Glutamatergic neuron (in vitro differentiated cells): ENCODE measurements around the gene PLG. TPM values are rescaled to one million over a fixed set of nuclear protein-coding genes. Genes with fewer than 3 reads are reported as not detected.

Source experiments
- DNase-seq: peaks from one replicate; pipeline ENCODE4 v3.0.0; 2022
- H3K27ac Mint-ChIP-seq: one replicate; pipeline ENCODE4 v1.8.0; 2020; ENCODE audit warnings: mild to moderate bottlenecking, mixed read lengths, inconsistent platforms; ENCODE audit not compliant: unreplicated experiment
- H3K27me3 Mint-ChIP-seq: one replicate; pipeline ENCODE4 v1.8.0; 2020; ENCODE audit warnings: mild to moderate bottlenecking, moderate library complexity, mixed read lengths, inconsistent platforms; ENCODE audit not compliant: unreplicated experiment
- H3K36me3 Mint-ChIP-seq: one replicate; pipeline ENCODE4 v1.8.0; 2020; ENCODE audit warnings: mild to moderate bottlenecking, mixed read lengths, inconsistent platforms; ENCODE audit not compliant: unreplicated experiment
- H3K4me1 Mint-ChIP-seq: one replicate; pipeline ENCODE4 v1.8.0; 2020; ENCODE audit warnings: mild to moderate bottlenecking, low read depth, mixed read lengths, inconsistent platforms; ENCODE audit not compliant: unreplicated experiment
- H3K4me3 Mint-ChIP-seq: one replicate; pipeline ENCODE4 v1.8.0; 2020; ENCODE audit warnings: mild to moderate bottlenecking, mixed read lengths, inconsistent platforms; ENCODE audit not compliant: unreplicated experiment
- H3K9me3 Mint-ChIP-seq: one replicate; pipeline ENCODE4 v1.8.0; 2020; ENCODE audit warnings: mild to moderate bottlenecking, moderate library complexity, mixed read lengths, inconsistent platforms; ENCODE audit not compliant: unreplicated experiment
- CTCF ChIP-seq: fragments of 200-600 bp; sonication (generic); IDR thresholded peaks from one replicate; pipeline ENCODE4 v1.5.0; 2021; ENCODE audit not compliant: partially characterized antibody, unreplicated experiment
- total RNA-seq: library from RNA; stranded (reverse); fragmentation: NEBNext Ultra II Directional; extraction: Animal tissue kit (Norgen Biotek cat#: 25700); gene quantifications from one replicate; pipeline ENCODE4 v1.2.1, GENCODE V29; 2021; ENCODE audit not compliant: unreplicated experiment

PLG gene
- total RNA-seq, 1 donor from 2014 or later = not detected

GRCh38 chr6:160791981-160792418 lies 90.0 kb downstream of the PLG start:
- peaks cover 6% of the 10 kb centered on the region for H3K9me3 Mint-ChIP-seq
- H3K27ac Mint-ChIP-seq = no peak overlapping the region
- H3K4me3 Mint-ChIP-seq = no peak overlapping the region
- no peak for DNase-seq
- H3K27me3 Mint-ChIP-seq = no peaks in the 10 kb centered on the region
- H3K36me3 Mint-ChIP-seq = peaks cover 5% of the 10 kb centered on the region
- H3K4me1 Mint-ChIP-seq = no peaks in the 10 kb centered on the region
- no peak for TF ChIP-seq CTCF

GRCh38 chr6:160792708-160793107 lies 90.7 kb downstream of the PLG start:
- TF ChIP-seq CTCF = no peak
- Mint-ChIP-seq H3K4me3 (no peak overlapping the region), H3K27me3 (no peaks in the 10 kb centered on the region), H3K4me1 (no peaks in the 10 kb centered on the region), H3K27ac (no peak overlapping the region), H3K9me3 (peaks cover 3% of the 10 kb centered on the region), H3K36me3 (peaks cover 5% of the 10 kb centered on the region)
- no peak for DNase-seq

GRCh38 chr6:160793652-160794051 lies 91.6 kb downstream of the PLG start:
- peaks cover 5% of the 10 kb centered on the region for H3K36me3 Mint-ChIP-seq
- H3K4me1 Mint-ChIP-seq = no peaks in the 10 kb centered on the region
- no peaks in the 10 kb centered on the region for H3K27me3 Mint-ChIP-seq
- no peak for TF ChIP-seq CTCF
- peaks cover 3% of the 10 kb centered on the region for H3K9me3 Mint-ChIP-seq
- H3K4me3 Mint-ChIP-seq = no peak overlapping the region
- DNase-seq = no peak
- no peak overlapping the region for H3K27ac Mint-ChIP-seq

GRCh38 chr6:160795721-160796120 lies 93.7 kb downstream of the PLG start:
- no peak for DNase-seq
- H3K9me3 Mint-ChIP-seq = peaks cover 3% of the 10 kb centered on the region
- TF ChIP-seq CTCF = no peak
- H3K4me1 Mint-ChIP-seq = no peaks in the 10 kb centered on the region
- H3K27me3 Mint-ChIP-seq = no peaks in the 10 kb centered on the region
- H3K36me3 Mint-ChIP-seq = peaks cover 10% of the 10 kb centered on the region
- H3K4me3 Mint-ChIP-seq = no peak overlapping the region
- no peak overlapping the region for H3K27ac Mint-ChIP-seq

- DNase-seq = no peak
- Mint-ChIP-seq H3K4me1 (no peaks in the 10 kb centered on the region), H3K4me3 (no peak overlapping the region), H3K9me3 (no peaks in the 10 kb centered on the region), H3K27ac (no peak overlapping the region), H3K36me3 (peaks cover 10% of the 10 kb centered on the region), H3K27me3 (no peaks in the 10 kb centered on the region)
- TF ChIP-seq CTCF = no peak
Measured at GRCh38 chr6:160798625-160799024, 96.6 kb downstream of the PLG start.
